NK-92 (cell line): ENCODE measurements around the gene DAB1.
"Not testable (repeated sequence)": the region's sequence is repeated elsewhere in the genome, so short reads cannot be mapped to it uniquely, and the experiment has no call there.

Experiments used
- DNase-seq: peaks from one replicate; lab custom pipeline; 2025; ENCODE audit not compliant: unreplicated experiment; lab: John Stamatoyannopoulos, UW

DAB1 gene

GRCh38 chr1:57087660-57088059 is 336.2 kb downstream of the DAB1 start:
- DNase-seq = not testable (repeated sequence)

- DNase-seq = no peak
Measured at GRCh38 chr1:57086154-57086553, 337.7 kb downstream of the DAB1 start.

- DNase-seq = no peak
Measured at GRCh38 chr1:57084701-57085100, 339.2 kb downstream of the DAB1 start.

- no peak for DNase-seq
Measured at GRCh38 chr1:57082711-57083439, 341.0 kb downstream of the DAB1 start.

GRCh38 chr1:57079454-57080157 is 344.3 kb downstream of the DAB1 start:
- DNase-seq = no peak

GRCh38 chr1:57072401-57073110 is 351.3 kb downstream of the DAB1 start:
- DNase-seq = no peak

- DNase-seq = no peak
Measured at GRCh38 chr1:57067863-57068262, 356.0 kb downstream of the DAB1 start.

GRCh38 chr1:57066980-57067610 is 356.8 kb downstream of the DAB1 start:
- DNase-seq = no peak

GRCh38 chr1:57065442-57065841 is 358.4 kb downstream of the DAB1 start:
- DNase-seq = no peak

- DNase-seq = no peak
Measured at GRCh38 chr1:57064379-57065140, 359.3 kb downstream of the DAB1 start.

GRCh38 chr1:57063406-57064125 is 360.3 kb downstream of the DAB1 start:
- no peak for DNase-seq

GRCh38 chr1:57061369-57061768 is 362.5 kb downstream of the DAB1 start:
- no peak for DNase-seq

GRCh38 chr1:57060451-57060850 is 363.4 kb downstream of the DAB1 start:
- DNase-seq = no peak

- no peak for DNase-seq
Measured at GRCh38 chr1:57058652-57059501, 365.0 kb downstream of the DAB1 start.

- DNase-seq = no peak
Measured at GRCh38 chr1:57048856-57049255, 375.0 kb downstream of the DAB1 start.

GRCh38 chr1:57046462-57046861 is 377.4 kb downstream of the DAB1 start:
- no peak for DNase-seq

GRCh38 chr1:57041901-57042300 is 382.0 kb downstream of the DAB1 start:
- no peak for DNase-seq

- no peak for DNase-seq
Measured at GRCh38 chr1:57040811-57041210, 383.0 kb downstream of the DAB1 start.
